GM12801 (cell line): Measurements from ENCODE around the gene PATE4.

Source experiments
- TF ChIP-seq, protein P1 (sequence below): IDR thresholded peaks from one replicate; pipeline ENCODE4 v1.5.1; 2011; ENCODE audit warnings: control low read depth; ENCODE audit not compliant: insufficient read length; ENCODE audit errors: extremely low read depth

Gene PATE4

DNA sequence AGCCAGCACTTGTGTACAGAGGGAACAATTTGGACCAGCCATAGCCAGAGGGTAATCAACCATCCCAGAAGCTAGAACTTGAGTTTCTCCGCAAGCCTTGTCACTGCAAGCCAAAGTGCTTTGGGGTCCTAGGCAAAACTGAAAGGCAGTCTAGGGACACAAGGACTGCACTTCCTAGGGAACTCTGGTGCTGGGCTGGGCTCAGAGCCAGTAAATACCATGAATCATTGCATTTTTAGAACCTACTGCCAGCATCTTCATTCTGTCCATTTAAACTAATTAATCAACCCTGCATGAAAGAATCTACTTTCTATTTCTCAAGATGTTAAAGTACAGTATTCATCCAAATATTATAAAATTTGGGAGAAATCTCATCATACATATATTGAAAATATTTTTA lies 25.2 kb upstream of the PATE4 start:
- TF ChIP-seq, protein P1, sequence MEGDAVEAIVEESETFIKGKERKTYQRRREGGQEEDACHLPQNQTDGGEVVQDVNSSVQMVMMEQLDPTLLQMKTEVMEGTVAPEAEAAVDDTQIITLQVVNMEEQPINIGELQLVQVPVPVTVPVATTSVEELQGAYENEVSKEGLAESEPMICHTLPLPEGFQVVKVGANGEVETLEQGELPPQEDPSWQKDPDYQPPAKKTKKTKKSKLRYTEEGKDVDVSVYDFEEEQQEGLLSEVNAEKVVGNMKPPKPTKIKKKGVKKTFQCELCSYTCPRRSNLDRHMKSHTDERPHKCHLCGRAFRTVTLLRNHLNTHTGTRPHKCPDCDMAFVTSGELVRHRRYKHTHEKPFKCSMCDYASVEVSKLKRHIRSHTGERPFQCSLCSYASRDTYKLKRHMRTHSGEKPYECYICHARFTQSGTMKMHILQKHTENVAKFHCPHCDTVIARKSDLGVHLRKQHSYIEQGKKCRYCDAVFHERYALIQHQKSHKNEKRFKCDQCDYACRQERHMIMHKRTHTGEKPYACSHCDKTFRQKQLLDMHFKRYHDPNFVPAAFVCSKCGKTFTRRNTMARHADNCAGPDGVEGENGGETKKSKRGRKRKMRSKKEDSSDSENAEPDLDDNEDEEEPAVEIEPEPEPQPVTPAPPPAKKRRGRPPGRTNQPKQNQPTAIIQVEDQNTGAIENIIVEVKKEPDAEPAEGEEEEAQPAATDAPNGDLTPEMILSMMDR: no peak

DNA sequence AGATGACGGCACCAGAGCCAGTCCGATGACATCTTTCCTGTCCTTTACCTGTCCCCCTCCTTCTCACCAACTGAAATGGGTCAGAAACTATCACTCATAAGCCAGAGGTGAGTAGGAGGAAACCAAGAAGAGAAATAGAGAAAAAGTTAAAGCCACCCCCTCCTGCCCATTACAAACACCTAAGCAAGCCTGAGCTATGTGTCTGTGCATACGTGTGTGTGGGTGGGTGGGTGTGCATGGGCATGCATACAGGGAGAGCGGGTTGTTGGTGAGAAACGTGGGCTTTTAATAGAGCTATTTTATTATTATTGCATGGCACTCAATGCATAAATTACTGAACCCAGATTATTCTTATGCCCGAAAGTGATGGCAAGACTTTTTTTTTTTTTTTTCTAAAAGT lies 2.6 kb downstream of the PATE4 start:
- TF ChIP-seq, protein P1: no peak

DNA sequence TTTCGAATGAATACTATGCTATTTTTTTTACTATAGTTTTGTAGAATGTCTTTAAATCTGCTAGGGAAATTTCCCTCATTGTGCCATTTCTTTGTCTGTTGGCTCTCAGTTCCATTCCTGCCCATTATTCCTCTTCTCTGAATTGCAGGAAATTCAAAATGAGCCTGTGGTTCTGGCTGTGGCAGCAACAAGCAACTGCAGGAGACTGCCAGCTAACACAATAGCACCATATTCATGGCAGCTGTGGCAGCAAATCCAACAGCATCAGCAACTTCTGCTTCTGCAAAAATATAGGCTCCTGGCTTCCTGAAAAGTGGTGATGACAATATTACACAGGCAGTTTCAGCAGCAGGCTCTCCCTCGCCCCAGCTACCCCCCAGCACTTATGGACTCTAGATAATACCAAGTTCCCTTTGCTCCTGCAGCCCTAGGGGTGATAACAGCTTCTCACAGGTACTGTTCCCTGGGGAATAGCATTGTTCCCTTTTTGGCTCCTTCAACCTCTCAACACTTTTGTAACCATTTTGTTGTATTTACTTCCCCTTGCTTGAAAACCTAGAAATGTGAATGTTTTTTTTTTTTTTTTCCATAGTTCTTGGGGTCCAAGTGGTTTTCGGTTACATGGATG lies 9.3 kb downstream of the PATE4 start:
- TF ChIP-seq, protein P1: no peak

DNA sequence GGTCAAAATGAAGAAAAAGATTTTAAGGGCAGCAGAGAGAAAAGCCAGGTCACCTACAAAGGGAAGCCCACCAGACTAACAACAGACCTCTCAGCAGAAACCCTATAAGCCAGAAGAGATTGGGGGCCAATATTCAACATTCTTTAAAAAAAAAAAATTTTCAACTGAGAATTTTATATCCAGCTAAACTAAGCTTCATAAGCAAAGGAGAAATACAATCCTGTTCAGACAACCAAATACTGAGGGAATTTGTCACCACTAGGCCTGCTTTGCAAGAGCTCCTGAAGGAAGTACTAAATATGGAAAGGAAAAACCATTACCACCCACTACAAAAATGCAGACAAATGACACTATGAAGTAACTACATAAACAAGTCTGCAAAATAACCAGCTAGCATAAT lies 13.1 kb downstream of the PATE4 start:
- TF ChIP-seq, protein P1: no peak

DNA sequence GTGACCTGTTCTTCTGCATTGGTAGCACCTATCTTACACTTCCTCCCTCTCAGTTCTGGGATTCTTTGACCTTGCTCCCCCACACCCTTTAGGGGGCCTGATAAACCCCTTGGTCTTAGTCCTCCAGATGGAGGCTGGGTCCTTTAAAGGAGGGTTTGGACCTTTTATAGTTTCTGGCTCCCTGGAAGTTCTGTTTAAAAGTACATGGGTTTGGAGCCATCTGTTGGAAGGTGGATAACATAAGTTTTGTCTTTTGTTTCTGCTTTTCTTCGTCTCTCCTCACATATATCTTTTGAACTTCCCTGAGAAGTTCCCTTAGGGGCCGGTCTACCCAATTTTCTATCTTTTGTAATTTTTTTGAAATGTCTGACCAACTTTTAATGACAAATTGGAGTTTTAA lies 36.4 kb downstream of the PATE4 start:
- TF ChIP-seq, protein P1: no peak

DNA sequence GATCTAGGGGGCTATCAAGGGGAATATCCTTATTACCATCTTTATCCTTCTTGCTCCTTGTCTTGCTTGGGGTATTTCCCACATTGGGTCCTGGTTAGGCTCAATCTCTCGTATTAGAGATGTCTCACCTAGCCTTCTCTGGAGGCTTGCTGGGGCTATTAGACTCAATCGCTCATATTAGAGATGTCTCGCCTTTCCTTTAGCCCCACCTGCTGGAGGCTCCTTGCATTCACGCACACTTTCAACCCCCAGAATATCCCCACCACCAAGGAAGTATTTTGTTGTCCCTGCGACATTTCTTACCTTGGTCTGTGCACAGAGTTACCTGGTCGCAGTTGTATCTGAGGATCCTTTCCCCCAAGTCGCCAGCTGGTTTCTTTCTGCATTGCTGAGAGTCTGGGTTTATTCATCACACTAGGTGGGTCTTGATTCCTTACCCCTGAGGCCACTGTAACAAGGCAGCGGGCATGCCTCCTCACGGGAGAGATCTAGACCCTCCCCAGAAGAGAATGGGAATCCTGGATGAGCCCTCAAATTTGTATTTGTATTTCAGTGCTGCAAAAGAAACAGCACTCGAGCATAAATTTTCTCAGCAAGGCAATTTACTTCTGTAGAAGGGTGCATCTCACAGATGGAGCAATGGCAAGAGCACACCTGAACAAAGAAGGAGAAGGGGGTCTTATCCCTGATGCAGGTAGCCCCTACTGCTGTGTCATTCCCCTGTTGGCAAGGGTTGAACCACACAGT lies 38.4 kb downstream of the PATE4 start:
- TF ChIP-seq, protein P1: no peak

DNA sequence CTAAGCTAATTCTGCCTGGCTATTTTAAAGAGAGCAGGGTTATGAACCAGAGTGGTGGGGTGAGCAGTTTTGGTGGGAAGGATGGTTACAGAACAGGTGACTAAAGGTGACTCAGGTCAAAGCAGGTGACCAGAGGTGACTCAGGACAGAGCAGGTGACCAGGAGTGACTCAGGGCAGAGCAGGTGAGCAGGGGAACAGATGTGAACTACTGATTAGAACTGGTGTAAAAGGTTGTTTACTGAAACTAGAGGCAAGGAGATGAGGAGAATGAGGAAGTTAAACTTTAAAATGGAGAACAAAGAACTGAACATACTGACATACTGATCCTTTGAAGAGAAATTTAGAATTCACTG lies 39.0 kb downstream of the PATE4 start:
- TF ChIP-seq, protein P1: no peak
